Measurements from ENCODE around the gene DPYSL4. TPM values are rescaled to one million over a fixed set of nuclear protein-coding genes. Genes with fewer than 3 reads are reported as not detected.

The DPYSL4 gene
- total and polyA plus RNA-seq, 2 of the 13 experiments (the other 11 are each of a cell fraction or from before 2014, with no cell fraction given): 0.84 to 1.2 TPM

DNA sequence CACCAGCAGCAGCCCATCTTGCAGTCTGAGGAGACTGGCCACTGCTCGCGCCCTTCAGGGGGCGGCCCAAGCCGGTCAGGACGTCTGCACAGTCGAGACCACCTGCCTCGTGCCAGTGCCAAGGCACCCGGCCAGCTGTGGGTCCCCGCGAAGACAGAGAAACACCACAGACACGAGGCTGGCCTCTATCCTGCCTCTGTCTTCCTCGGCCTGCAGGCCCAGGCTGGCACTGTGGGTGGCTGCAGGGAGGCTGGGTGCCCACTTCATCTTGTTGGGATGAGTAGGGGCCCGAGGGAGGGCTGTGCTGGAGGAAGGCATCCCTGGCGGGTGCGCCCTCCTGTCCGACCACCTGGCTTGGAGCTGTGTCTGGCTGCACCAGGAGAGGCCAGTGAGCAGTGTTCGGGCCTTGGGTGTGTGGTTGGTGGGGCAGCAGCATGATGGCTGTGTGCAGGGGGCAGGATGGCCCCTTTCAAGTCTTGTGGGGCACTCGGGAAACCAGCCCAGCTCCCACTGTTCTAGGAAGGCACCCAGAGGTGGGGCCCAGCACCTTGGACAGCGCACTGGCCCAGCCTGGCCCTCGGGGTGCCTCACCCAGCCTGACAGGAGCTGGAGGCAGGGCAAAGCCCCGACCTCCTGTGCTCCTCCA lies 7.3 kb downstream of the DPYSL4 start (continued):
- TF ChIP-seq, protein P1, sequence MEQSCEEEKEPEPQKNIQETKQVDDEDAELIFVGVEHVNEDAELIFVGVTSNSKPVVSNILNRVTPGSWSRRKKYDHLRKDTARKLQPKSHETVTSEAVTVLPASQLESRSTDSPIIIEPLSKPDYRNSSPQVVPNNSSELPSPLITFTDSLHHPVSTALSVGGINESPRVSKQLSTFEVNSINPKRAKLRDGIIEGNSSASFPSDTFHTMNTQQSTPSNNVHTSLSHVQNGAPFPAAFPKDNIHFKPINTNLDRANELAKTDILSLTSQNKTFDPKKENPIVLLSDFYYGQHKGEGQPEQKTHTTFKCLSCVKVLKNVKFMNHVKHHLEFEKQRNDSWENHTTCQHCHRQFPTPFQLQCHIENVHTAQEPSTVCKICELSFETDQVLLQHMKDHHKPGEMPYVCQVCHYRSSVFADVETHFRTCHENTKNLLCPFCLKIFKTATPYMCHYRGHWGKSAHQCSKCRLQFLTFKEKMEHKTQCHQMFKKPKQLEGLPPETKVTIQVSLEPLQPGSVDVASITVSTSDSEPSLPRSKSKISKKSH (CRISPR knock-in tag; IDR thresholded peaks at IDR 0.05; ENCODE audit: borderline replicate concordance): no peak
- no peak for TF ChIP-seq FOXC1 (CRISPR knock-in tag; IDR thresholded peaks at IDR 0.05; ENCODE audit: borderline replicate concordance)
- TF ChIP-seq ZSCAN9 (CRISPR knock-in tag; IDR thresholded peaks at IDR 0.05; ENCODE audit: borderline replicate concordance): peak; percentile 69; the same call in 1 of the 2 replicates
- 0 out of 2 replicates have a peak, but pooled peaks have one; percentile 43 for TF ChIP-seq ZNF230 (CRISPR knock-in tag; IDR thresholded peaks at IDR 0.05)
- TF ChIP-seq, protein P2, sequence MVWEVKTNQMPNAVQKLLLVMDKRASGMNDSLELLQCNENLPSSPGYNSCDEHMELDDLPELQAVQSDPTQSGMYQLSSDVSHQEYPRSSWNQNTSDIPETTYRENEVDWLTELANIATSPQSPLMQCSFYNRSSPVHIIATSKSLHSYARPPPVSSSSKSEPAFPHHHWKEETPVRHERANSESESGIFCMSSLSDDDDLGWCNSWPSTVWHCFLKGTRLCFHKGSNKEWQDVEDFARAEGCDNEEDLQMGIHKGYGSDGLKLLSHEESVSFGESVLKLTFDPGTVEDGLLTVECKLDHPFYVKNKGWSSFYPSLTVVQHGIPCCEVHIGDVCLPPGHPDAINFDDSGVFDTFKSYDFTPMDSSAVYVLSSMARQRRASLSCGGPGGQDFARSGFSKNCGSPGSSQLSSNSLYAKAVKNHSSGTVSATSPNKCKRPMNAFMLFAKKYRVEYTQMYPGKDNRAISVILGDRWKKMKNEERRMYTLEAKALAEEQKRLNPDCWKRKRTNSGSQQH (CRISPR knock-in tag; IDR thresholded peaks at IDR 0.05; ENCODE audit: low read depth): peak; percentile 94
- TF ChIP-seq ZNF790 (CRISPR knock-in tag; IDR thresholded peaks at IDR 0.05; ENCODE audit: borderline replicate concordance): peak; percentile 69; the same call in 1 of the 2 replicates
- no peak for TF ChIP-seq KDM5A (IDR thresholded peaks at IDR 0.05; ENCODE audit: borderline replicate concordance, low read length)
- TF ChIP-seq KDM5B (CRISPR knock-in tag; IDR thresholded peaks at IDR 0.05; ENCODE audit: borderline replicate concordance): peak; percentile 30; the same call in 1 of the 2 replicates
- TF ChIP-seq SIX4 (CRISPR knock-in tag; IDR thresholded peaks at IDR 0.05): peak; percentile 53; the same call in 1 of the 2 replicates
- no peak for TF ChIP-seq LRRFIP1 (CRISPR knock-in tag; conservative IDR thresholded peaks at IDR 0.05)
- TF ChIP-seq ZNF142 (CRISPR knock-in tag; IDR thresholded peaks at IDR 0.05): no peak; the same call in 1 of the 2 replicates
- TF ChIP-seq ZNF556 (CRISPR knock-in tag; IDR thresholded peaks at IDR 0.05; ENCODE audit: borderline replicate concordance): no peak
- no peak for TF ChIP-seq ATF4 (CRISPR knock-in tag; IDR thresholded peaks at IDR 0.05)
- TF ChIP-seq POGZ (CRISPR knock-in tag; IDR thresholded peaks at IDR 0.05): no peak
- peak; percentile 73; the same call in 1 of the 2 replicates for TF ChIP-seq KDM2A (CRISPR knock-in tag; IDR thresholded peaks at IDR 0.05; ENCODE audit: borderline replicate concordance, low read depth)
- no peak for TF ChIP-seq ZNF569 (CRISPR knock-in tag; IDR thresholded peaks at IDR 0.05; ENCODE audit: borderline replicate concordance)
